GM19351 (cell line): ENCODE data around the gene TEF.

Source experiments
- ATAC-seq: cut with Tn5 transposase; IDR thresholded peaks from one replicate; pipeline ENCODE4 v1.9.1; 2021; ENCODE audit warnings: mild to moderate bottlenecking, moderate library complexity; ENCODE audit not compliant: unreplicated experiment

The TEF gene, protein sequence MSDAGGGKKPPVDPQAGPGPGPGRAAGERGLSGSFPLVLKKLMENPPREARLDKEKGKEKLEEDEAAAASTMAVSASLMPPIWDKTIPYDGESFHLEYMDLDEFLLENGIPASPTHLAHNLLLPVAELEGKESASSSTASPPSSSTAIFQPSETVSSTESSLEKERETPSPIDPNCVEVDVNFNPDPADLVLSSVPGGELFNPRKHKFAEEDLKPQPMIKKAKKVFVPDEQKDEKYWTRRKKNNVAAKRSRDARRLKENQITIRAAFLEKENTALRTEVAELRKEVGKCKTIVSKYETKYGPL

DNA sequence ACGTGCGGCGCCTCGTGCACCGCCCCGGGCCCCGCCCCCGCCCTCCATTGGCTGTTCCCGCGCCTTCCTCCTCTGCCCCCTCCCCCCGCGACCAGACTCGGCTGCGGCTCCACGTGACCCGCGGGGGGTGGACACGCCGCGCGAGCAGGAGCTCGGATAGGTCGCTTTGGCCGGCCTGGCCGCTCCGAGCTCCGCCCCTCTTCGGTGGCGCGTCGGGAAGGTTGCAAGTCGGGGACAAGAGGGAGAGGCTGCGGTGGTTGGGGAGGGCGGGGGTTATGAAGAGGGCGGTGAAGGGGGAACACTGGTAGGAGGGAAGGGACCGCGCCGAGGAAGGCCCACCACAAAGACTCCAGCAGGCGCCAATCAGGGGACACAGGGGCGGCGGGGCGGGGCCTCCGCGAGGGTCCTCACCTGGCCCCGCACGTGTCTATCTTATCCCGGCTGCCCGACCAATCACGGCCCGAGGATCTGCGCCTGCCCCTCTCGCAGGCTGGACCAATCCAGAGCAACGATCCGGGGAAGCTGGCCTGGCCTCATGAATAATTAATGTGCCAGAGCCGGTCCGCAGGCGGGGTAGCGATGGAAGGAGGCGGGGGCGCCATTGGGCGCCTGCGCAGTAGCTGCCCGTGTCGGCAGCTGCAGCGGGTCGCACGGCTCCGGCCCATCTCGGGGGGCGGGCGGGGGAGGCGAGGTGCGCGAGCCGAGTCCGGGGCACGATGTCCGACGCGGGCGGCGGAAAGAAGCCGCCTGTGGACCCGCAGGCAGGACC lies at the start of gene TEF:
TEF (plus strand) TSS at position 614 of the 769 bp plus-strand sequence; CDS start at position 717, 103 bp downstream.
- peak; percentile 89 for ATAC-seq

DNA sequence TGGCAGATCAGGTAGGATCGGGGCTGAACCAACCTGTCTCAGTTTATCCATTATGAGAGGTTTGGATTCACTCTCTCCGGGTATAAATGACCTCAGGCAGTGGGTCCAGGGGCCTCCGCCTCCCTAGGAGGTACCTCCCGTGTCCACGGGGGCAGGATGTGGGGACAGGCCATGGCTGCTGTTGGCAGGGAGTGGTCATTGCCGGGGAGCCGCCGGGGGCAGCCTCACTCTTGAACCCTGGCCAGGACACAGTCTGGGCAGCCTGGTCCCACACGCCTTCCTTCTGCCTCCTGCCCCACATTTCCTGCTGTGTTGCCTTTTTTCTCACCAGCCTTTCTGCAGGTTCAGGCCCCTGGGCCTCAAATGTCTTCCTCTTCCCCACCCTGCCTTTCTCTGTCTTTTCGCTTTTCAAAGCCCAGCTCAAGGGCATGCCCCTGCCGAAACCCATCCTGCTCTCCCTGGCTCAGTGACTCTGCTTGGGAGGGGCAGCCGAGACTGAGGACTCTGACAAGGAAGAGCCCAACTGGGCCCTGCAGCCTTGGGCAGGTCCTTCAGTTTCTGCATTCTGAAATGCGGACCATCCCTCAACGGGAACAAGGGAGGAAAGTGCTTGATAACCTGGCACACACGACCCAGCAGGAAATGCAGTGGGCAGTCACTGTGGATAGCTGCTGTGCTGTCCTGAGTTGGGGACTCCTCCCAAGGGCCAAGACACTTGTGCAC lies 49.4 kb upstream of the TEF start:
- no peak for ATAC-seq

DNA sequence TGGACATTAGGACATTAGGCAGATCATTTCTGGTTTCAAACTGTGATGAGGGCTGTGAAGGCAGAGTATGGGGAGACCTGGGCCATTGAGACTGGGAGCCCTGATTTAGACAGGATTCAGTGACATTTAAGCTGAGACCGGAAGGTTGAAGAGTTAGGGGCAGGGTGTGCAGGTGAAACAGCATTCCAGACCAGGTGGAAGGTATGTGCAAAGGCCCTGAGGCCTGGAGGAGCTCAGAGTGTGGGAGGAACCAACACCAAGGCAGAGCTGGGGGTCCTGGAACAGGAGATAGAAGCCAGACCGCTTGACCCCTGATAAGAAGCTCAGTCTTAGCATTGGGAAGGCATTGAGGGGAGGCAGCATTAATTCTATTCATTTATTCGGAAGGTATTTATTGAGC lies 47.9 kb upstream of the TEF start:
- ATAC-seq: no peak

DNA sequence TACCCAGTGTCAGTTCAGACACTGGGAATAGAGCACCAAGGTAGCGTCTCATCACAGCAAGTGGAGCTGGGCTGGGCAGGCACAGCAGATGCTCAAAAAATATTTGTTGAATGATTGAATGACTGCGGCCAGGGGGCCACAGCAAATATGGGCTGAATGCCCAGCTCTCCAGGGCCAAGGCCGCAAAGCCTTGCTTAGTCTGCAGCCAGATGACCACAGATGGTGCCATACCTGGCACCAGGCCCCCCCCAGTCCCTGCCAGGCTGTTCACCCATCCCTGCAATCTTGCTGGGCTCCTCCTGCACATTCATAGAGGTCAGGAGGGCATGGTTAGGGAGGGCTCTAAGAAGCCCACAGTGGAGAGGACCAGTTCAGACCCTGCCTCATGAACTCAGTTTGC lies 47.5 kb upstream of the TEF start:
- no peak for ATAC-seq

DNA sequence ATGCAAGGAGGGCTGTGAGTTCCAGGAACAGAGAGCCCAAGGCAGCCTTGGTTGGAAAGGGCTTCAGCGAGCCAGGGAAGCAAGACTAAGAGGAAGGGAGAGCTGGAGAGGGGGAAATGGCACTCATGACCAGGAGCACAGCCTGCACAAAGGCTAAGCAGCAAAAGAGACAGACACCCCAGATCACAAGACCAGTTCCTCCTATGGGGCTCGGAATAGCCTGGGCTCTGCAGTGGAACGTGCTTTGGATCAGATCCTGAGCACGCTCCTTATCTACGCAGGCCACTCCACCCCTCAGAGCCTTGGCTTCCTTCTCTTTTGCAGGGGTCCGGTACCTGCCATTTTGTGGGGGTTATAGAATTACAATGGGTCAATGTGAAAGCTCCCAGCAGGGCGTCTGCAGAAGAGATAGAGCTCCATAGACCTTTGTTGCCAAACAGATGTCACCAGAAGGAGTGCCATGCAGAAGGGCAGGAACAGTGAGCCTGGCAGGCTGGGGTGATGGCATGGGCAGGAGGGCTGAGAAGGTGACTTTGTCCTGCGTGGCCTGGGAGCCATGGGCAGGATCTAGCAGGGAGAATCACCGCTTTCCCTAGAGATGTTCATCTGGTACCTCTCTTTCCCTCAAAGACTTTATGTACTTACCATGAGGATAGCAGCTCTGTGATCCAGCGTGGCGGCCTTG lies 46.6 kb upstream of the TEF start:
- ATAC-seq: no peak

DNA sequence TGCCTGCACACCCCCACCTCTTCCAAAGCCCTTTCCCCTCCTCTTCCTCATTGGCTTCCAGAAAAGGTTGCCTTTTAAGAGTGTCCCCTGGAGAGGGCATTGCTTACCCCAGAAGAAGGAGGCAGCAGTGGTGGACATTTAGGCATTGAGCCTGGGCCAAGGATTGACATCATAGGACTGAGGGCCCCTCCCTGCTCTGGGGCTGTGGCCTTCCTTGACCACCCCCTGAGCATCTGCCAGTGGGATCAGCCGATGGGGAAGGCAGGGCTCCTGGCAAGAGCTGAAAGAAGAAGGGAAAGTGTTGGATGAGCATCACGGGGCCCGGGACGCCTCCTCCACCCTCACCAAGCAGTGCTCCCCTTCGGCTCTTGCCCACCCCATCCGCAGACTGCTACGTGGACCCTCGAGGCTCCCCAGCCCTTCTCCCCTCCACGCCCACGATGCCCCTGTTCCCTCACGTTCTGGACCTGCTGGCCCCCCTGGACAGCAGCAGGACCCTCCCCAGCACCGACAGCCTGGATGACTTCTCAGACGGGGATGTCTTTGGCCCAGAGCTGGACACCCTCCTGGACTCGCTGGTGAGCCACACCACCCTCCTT lies 43.0 kb upstream of the TEF start:
- ATAC-seq: no peak

DNA sequence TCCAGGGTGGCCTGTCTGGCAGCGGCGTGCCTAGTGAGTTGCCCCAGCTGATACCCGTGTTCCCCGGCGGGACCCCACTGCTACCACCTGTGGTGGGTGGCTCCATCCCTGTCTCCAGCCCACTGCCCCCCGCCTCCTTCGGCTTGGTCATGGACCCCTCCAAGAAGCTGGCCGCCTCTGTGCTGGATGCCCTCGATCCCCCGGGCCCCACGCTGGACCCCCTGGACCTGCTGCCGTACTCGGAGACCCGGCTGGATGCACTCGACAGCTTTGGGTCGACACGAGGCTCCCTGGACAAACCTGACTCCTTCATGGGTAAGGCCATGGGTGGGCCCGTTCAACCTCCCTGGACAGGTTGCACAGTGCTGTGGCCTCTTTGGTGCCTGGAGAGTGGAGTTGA lies 41.9 kb upstream of the TEF start:
- ATAC-seq: no peak

DNA sequence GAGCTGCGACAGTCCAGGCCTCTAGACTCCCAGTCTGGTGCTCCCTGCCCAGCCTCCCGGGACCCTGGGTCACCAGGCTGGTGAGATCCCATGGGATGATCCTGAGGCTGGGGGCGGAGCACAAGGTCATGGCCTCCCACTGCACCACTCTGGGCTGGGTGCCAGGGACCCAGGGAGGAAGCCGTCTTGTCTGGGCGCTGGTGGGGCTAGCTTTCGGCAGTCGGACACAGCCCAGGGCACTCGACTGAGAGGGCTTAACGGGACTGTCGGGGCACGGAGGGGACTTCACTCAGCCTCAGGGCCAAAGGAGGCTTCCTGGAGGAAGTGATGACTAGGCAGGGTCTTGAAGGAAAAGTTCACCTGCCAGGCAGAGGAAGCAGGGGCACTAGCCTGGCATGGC lies 41.4 kb upstream of the TEF start:
- ATAC-seq: no peak

DNA sequence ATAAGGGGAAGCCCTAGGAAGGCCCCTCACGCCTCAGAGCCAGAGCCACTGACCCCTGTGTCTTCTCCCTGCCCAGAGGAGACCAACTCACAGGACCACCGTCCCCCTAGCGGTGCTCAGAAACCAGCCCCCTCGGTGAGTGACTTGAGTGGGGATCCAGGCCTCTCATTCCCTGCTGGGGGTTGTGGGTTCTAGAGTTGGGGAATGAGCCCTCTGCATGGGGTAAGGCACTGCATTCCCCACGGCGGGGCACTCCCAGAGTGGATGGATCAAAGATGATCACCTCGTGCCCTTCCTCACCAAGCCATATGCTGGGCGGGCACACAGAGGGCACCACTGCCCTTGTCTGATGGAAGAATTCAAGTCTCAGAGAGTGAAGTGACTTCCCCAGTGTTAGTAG lies 40.7 kb upstream of the TEF start:
- no peak for ATAC-seq

DNA sequence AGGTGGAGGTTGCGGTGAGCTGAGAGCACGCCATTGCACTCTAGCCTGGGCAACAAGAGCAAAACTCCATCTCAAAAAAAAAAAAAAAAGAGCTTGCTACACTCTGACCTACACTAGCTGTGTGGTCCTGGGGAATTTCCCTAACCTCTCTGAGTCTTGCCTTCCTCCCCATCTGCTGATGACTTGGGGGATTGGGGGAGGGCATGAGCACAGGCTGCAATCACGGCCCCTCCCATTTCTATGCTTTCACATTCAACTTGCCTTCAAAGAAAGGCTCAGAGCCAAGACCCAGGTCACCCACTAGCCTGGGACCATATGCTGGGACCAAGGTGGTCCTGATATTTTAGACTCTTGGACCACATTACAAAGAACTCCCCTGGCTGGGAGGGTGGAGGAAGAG lies 39.8 kb upstream of the TEF start:
- ATAC-seq: no peak

DNA sequence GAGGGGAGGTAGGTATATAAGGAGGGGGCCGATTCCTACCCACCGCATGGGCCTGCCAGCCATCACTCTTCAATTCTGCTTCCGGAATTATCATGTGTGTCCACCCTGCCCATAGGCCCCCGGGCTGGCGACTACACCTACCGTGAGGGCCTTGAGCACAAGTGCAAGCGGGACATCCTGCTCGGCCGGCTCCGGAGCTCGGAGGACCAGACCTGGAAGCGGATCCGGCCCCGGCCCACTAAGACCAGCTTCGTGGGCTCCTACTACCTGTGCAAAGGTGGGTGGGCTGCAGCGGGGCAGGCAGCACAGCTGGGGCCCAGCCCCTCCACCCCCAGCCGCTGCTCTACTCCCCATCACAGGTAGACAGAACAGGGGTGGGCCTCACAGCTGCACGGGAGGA lies 38.4 kb upstream of the TEF start:
- no peak for ATAC-seq

DNA sequence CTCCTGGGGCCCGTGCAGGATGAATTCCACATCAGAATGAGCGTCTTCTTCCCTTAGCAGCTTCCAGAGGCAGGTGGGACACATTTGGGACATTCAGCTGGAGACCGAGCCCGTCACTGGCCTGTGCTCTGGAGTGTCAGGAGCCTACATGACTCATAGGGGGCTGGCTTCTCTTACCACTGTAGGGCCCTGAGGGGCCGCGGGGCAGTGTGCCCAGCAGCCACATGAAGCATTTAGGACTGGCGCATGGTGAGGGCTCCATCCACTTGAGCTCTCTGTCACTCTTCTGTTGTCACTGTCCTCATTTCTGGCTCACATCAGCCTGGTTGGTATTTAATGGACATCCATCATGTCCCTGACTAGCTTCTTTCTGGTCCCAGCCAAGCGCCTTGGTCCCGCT lies 38.0 kb upstream of the TEF start:
- no peak for ATAC-seq

DNA sequence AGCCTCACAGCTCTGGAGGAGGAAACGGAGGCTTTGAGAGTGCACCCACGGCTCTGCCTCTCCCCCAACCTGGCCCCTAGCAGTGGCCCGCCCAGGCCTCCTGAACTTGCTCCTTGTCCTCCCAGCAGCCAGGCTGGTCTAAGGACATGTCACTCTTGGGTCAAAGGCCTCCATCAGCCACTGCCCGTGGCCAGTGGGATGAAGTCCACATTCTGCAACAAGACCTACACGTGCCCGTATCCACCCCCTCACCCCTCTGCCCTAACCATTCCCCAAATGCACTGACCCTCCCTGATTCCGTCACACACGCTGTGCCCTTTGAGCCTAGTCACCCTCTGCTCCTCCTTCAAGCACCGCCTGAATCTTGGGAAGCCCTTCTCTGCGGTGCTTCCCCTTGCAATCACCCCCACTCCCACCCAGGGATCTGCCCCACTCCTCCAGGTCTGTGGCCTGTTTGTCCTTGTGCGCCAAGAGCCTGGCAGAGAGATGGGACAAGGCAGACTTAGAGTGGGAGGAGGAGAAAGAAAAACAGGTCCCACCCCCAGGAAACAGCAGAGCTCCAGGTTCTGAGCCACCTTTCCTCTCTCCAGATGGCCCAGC lies 37.5 kb upstream of the TEF start:
- no peak for ATAC-seq

DNA sequence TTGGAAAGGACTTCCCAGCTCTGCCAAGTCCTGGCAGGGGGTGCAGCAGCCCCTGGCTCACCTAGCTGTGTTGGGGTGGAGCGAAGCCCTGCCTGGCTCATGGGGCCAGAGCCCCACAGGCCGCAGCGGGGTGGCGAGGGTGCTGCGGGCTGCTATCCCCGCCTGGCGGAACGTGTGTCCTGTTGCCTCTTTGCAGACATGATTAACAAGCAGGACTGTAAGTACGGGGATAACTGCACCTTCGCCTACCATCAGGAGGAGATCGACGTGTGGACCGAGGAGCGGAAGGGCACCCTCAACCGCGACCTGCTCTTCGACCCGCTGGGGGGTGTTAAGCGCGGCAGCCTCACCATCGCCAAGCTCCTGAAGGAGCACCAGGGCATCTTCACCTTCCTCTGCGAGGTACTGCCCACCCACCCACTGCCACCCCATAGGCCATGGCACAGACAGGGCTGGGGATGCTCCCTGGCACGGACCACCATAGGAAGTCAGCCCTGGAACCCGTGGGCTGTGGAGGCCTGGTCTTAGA lies 35.9 kb upstream of the TEF start:
- ATAC-seq: no peak

DNA sequence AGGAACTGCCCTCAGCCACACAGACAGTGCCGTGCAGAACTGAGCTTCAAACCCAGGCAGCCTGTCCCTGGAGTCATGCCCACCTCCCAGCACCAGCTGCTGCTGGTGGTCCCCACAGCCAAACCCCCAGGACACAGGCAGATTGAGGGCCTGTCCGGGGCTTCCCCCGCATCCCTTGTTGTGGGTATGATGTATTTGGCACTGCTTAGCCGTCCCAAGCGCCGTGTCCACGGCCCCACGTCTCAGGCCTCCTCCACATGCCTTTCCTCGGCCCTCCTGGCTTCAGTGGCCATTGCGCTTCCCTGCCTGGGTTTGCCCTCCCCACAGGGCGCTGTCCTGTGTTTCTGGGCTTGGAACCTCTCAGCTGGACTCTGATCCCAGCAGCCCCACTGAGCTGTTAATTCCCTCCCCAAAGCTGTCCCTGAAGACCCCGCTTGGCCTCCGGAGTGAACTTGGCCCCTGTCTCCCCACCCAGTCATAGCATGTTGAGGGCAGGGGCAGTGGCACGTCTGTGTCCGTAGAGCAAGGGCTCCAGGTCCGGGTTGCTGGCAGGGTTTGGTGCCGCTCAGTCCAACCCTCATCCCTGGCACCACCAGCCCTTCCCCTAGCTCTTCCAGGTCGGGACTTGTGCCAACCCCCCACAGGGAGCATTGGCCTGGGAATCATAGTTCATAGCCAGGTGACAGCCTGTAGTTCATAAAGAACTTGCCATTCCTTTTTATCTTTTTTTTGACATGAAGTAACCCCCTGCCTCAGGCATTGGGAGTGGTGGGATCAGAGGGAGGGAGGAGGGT lies 34.5 kb upstream of the TEF start:
- ATAC-seq: no peak

DNA sequence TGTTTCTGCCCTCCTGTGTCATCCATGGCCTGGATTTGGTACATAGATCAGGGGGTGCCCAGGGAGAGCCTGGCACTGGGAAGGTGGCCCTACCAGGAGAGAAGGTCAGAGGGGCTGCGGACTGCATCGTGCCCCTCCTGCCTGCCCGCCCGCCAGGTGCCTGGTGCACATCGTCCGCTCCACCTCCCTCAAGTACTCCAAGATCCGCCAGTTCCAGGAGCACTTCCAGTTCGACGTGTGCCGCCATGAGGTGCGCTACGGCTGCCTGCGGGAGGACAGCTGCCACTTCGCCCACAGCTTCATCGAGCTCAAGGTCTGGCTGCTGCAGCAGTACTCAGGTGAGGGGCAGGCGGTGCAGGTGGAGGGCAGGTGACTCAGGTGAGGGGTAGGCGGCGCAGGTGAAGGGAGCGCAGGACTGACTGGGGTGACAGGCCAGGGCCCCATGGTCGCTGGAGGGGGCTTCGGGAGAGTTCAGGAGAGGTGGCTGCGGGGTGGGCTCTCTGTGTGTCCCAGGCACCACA lies 32.7 kb upstream of the TEF start:
- ATAC-seq: no peak

DNA sequence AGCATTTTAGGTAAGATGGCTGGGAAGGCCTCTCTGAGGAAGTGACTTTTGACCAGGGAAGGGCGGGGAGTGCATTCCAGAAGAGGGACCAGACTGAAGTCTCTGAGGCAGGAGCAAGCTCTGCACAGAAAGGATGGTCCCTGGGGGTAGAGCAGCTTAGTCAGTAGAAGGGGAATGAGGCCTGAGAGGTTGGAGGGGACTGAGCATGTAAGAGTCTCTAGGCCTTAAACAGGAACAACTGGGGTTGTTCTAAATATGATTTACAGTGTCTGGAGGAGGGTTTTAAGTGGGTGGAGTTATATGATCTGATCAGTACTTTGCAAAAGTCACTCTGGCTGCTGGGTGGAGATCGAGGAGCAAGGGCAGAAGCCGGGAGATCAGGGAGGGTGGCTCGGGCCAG lies 31.7 kb upstream of the TEF start:
- no peak for ATAC-seq

DNA sequence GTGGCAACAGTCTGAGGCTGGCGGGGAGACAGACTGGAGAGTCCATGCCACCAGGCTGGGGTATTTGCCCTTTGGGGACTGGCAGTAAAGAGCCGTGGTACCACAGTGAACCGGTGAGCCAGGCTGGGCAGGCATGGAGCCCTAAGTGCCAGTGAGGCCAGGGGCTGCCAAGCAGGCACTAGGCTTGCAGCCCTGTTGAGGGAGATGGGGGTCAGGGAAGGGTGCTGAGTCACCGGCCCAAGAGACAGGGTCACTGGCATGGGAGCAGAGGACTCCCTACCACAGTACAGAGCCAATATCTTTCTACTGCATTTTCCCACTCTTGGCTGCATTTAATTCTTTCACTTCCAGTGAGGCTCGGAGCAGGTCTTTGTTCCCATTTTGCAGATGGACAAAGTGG lies 30.7 kb upstream of the TEF start:
- ATAC-seq: no peak

DNA sequence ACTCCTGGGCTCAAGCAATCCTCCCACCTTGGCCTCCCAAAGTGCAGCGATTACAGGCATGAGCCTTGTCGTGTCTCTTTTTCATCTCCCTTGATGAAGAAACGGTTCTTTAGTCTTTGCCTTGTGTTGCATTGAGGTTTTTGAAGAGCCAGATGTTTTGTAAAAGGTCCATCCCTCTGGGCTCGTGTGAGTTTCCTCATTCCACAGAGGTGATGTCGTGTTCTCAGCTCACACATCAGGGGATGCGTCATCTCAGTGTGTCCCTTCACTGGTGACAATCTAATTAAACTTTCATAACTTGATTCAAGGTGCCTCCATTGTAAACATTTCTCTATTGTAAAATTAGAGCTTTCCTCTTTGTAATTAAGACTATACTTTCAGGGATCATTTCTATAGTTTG lies 29.7 kb upstream of the TEF start:
- ATAC-seq: no peak
